Superior temporal gyrus (tissue), 1 donor: ENCODE data around the gene GINM1.

ENCODE experiments used
- DNase-seq: peaks from one replicate; pipeline ENCODE4 v3.0.0-alpha.2; 2016; ENCODE audit errors: extremely low spot score

The GINM1 gene, protein sequence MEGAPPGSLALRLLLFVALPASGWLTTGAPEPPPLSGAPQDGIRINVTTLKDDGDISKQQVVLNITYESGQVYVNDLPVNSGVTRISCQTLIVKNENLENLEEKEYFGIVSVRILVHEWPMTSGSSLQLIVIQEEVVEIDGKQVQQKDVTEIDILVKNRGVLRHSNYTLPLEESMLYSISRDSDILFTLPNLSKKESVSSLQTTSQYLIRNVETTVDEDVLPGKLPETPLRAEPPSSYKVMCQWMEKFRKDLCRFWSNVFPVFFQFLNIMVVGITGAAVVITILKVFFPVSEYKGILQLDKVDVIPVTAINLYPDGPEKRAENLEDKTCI

DNA sequence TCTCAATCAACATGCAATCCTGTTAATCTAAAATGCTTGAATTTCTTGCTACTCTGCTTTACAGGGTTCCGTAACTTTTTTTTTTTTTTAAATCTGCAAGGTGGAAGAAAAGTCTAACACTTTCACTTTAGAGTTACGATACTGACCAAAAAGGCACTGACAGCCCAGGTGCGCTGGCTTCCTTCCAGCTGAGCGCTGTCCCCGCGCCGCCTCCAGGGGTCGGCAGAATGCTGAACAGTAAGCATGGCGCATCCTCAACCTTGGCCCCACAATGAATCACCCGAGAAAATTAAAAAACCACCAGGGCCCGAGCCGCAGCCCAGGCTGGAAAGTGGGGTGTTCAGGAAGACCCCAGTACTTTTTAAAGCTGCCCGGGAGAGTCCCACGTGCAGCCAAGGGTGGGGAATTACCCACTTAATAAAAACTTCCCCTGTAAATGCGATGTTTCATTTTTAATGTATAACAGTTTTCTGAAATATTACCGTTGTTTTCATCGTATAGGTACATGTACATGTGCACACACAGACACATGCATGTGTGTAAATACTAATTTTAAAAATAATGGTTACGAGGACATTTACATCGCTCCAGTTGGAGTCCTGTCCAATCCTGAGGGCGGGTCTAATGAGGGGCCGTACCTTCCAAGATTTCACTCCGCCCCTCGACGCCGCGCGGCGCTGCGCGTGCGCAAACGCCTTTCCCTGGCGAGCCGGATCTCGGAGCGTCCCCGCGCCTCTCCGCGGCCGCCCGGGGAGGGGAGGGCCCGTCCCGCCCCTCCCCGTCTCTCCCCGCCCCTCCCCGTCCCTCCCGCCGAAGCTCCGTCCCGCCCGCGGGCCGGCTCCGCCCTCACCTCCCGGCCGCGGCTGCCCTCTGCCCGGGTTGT, at the start of gene GINM1:
Gene GINM1, plus strand, starts transcription at position 849 of the 883 bp plus-strand sequence. CDS start 40 bp downstream, outside the sequence.
- DNase-seq, result peak; percentile 97

DNA sequence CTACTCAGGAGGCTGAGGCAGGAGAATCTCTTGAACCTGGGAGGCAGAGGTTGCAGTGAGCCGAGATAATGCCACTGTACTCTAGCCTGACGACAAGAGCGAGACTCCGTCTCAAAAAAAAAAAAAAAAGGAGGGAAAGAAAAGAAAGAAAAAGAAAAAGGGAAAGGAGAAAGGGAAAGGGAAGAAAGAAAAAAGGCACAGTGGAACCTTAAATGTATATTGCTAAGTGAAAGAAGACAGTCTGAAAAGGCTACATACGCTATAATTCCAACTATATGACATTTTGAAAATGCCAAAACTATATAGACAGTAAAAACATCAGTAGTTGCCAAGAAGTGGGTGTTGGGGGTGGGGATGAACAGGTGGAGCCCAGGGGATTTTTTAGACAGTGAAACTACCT, 36.5 kb upstream of the GINM1 start:
- DNase-seq, result no peak

DNA sequence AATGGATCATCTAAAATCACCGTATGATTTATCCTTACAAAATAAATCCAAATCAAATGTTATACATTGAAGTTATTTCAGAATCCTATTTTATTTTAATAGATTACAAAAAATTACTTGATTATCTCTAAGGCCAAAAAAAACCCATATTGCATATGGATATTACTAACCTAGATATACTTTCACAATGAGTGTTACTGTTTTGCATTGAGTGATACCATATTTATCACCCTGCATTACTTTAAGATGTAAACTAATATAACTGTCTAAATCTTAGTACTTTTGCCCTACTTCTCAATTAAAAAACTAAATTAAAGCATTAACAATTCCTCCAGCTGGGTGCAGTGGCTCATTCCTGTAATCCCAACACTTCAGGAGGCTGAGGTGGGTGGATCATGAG, 31.4 kb upstream of the GINM1 start:
- DNase-seq, result no peak

DNA sequence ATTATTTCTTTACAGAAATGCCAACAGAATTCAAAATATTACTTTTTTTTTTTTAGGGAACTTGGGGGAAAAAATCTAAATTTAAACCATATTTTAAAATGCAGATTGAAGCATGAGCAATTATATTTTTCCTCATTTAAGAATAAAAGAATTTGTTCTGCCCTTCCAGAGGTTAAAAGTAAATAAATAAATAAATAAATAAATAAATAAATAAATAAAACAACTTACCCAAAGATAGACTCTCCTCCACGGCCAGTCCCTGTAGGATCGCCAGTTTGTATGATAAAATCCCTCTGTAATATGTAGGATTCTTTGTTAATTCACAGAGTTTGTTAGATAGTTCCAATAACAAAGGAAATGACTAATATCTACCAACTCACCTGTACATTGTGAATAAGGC, 25.0 kb upstream of the GINM1 start:
- no peak for DNase-seq

DNA sequence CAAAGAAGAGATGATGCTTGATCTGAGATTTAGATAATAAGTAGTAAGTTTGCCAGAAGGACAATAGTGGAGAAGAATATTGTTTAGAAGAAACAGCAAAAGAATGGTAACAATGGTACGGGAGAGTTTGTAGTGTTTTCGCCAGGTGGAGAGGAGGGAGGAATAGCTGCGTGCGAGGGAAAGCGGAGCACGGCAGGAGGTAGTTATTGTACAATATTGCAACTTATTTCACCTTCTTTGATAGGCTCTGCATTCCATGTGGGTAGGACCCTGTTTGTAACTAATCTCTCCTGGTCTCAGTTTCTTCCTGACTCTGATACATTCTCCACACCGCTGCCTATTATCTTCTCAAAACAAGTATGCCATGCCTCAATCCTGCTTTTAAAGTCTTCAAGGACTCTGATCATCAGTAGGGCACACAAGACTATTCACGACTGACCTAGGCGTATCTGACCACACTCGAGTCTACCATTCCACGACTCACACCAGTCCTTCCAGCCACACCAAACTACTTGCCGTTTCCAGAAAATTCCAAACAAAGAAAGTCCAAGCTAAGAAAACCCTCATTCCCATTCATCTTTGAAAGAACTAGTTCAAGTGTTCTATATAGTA, 21.4 kb upstream of the GINM1 start:
- no peak for DNase-seq

DNA sequence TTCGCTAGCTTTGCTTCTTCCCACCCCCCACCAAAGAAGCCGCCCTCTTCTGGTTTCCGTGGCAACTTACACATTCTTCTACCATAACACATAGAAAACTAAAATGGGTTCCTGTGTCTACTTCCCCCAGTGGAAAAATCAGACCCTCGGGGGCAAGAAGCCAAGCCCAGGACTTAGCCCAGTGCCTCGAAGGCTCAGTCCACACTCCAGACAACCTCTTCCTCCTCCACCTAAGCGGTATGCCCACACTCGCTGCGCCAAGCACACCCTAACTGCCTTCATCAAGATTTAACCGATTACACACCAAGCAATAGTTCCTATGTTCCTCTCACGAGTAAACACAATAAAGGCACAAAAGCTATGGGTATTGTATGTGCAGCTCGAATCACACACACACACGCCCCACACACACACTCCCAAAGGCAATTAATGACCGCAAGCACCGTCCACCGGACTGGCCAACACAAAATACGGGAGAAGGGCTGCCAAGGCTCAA, 20.9 kb upstream of the GINM1 start:
- DNase-seq, result peak; percentile 47

DNA sequence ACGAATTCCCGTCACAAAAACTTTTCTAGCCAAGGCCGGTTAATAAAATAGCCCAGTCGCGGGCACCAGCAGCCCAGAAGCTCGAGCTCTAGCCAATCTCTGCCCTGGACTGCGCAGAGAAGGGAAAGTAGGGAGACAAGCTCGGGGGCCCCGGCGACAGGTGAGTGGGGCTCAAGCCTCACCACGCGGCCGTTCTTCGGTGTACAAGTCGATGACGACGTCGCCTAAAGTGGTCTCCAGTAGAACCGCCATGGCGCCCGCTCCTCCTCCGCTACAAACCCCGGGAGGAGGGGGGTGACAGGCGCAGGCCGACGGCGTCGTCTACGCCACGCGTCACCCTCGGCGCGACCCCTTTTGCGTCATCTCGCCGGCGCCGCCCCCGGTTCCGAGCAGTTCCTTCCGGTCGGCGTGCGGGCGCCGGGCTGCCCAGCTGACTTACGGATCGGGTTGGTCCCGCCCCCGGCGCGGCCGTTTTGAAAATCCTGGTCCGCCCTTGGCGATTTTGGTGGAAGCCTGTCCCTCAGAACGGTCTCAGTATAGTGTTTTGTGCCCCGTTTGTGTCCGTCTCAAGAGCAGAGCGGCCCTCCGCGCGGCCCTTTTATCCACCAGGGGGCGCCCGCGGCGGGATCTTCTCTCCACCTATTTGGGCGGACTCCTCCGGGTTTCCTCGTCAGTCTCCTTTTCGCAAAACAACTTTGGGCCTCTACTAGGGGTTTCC, 20.3 kb upstream of the GINM1 start, which contains the start of gene PPIL4:
Gene PPIL4, minus strand, starts transcription at position 290 of the 718 bp plus-strand sequence. Its CDS starts 38 bp downstream, at position 252.
- DNase-seq, result peak; percentile 95

DNA sequence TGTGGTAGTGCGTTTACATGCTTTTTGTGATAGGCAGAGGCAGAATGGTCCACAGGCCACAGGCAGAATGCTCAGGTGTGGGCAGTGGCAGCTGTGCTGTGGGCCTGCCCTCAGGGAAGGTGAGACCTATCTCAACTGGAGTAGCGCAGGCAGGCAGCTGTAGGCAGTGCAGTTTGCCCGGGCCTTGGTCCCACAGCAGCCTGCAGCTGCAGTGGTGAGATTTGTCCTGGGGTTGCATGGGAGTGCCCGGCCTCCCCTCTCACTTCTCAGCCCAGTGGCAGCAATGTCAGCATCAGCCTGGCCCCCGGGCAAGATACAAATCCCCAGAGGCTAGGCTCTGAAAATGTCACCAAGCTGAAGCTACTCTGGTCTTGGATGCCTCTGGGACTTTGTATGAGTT, 14.3 kb upstream of the GINM1 start:
- DNase-seq, result no peak

DNA sequence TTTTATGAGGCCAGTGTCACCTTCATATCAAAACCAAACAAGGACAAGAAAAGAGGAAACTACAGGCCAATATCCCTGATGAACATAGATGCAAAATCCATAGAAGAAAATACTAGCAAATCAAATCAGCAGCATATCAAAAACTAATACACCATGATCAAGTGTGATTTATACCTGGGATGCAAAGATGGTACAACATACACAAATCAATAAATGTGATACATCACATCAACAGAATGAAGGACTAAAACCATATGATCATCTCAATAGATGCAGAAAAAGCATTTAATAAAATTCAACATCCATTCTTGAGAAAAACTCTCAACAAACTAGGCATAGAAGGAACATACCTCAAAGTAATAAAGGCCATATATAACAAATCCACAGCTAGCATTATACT, 8.1 kb upstream of the GINM1 start:
- DNase-seq, result no peak

DNA sequence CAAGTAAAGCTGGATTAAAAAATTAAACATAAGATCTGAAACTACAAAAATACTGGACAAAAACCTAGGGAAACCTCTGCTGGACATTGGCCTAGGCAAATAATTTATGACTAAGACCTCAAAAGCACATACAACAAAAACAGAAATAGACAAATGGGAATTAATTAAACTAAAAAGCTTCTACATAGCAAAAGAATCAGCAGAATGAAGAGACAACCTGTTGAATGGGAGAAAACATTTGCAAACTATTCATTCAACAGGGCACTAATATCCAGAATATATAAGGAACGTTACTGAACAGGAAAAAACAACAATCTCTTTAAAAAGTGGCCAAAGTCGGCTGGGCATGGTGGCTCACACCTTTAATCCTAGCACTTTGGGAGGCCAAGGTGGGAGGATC, 6.8 kb upstream of the GINM1 start:
- no peak for DNase-seq

DNA sequence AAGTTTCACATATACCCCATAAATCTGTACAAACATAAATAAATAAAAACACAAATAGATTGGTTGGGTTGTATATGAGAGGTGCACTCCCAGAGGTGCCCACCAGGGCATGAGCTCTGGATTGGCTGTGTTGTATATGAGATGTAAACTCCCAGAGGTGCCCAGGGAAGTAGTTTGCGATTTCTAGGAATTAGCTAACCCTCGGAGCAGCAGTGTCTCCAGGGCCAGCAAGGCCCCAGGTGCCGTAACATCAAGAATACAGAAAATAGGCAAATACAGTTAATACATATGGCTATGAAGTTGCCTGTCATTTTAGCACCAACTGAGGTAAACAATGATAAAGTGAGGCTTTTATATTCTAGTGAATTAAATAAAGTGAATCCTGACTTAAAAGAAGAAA, 5.4 kb upstream of the GINM1 start:
- DNase-seq, result no peak

DNA sequence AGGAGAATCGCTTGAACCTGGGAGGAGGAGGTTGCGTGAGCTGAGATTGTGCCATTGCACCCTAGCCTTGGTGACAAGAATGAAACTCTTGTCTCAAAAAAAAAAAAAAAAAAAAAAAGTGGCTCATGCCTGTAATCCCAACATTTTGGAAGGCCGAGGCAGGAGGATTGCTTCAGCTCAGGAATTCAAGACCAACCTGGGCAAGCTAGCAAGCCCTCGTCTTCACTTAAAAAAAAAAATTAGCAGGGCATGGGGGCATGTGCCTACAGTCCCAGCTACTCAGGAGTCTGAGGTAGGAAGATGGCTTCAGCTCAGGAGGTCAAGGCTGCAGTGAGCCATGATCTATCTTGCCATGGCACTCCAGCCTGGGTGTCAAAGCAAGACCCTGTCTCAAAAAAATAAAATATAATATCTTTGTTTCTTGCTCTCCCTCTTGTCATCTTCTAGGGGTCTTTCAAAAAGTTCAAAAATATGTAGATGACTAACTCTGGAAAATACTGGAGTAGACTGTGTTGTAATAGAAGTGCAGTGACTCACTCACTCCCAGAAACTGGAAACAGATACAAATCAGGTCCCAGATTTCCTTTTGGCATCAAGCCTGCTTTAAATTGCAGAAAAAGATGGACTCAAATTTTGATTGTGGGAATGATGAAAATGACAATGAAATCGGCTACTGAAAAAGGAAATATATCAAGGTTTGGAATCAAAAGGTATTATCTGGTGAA, 2.8 kb upstream of the GINM1 start:
- DNase-seq, result no peak

DNA sequence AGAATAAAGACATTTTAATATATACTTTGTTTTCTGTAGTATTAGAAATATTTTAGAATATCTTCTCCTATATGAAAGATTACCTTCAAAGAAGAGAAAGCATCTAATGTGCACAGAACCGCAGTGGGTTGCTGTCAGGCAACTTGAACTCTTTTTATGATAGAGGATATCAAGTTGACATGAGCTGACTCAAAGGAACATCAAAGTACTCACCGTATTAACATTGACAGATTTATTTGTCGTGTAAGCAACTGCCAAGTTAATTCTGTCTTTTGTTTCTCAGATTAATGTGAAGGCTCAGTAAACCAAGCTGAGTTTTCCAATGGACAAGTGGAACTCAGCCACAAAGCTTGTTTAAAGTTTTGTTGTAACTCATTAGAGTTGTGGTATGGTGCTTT, 2.2 kb upstream of the GINM1 start:
- DNase-seq, result no peak

DNA sequence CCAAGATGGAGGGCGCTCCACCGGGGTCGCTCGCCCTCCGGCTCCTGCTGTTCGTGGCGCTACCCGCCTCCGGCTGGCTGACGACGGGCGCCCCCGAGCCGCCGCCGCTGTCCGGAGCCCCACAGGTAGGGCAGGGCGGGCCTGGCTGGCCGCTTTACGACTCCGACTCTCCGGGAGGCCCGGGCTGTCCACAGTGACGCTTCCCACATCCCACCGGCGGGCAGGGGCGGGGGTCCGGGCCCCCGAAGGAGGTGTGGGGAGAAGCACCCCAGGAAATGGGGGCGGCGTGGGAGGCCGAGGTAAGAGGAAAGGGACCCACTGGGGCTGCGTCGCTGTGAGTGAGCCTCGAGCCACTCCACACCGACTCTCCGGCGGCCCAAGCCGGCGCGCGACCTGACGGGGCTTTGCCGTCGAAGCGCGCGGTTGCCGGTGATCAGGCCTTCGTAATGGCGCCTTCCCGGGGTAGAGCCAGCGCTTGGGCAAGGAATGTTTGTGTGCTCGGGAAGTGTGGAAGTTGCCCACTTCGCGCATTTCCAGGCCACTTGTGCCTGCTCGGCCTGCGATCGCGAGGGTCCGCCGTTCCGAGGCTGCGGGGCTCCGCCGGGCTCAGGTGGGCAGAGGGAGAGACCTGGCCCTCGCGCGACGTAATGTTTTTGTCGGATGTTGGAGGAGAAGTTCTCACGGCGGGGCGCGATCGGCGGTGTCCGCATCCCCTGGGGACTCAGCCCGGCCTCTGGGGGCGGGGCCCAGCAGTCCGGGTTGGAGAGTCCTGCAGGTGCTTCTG, 427 bp downstream of the GINM1 start:
- DNase-seq, result no peak

DNA sequence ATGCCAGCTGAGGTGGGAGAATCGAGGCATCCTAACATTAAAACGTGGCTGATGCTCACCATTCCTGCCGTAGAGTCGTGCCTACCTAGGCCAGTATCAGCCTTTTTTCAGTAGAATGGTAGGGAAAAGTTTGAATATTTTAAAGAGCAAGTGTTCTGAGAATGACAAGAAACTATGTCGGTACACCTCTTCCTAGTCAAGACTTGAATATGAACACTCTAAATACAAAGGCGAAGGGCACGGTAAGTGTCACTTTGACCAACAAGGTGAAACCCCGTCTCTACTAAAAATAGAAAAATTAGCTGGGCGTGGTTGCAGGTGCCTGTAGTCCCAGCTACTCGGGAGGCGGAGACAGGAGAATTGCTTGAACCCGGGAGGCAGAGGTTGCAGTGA, 1.0 kb downstream of the GINM1 start:
- DNase-seq, result no peak

DNA sequence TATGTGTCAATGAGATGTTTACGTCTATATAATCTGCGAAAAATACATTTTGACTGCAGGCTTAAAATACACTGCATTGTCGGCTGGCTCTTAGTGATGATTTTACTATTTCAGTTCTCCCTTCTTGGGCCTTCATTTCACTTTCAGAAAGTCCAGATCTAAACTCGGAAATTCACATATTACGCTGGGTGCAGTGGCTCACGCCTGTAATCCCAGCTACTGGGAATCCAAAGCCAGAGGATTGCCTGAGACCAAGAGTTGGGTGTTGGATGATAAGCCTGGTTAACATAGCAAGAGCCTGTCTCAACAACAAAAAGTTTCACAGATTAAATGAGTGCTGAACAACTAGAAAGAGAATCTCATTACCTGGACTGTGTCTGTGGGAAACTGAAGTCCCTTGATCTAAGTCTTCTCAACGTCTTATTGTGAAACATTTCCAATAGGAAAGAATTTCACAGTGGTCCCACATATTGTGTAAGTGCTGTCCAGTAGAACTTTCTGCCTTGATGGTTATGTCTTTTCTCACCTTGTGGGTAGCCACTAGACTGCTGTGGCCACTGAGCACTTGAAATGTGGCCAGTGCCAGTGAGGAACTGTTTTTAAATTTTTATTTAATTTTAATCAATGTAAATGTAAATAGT, 1.9 kb downstream of the GINM1 start:
- DNase-seq, result no peak

DNA sequence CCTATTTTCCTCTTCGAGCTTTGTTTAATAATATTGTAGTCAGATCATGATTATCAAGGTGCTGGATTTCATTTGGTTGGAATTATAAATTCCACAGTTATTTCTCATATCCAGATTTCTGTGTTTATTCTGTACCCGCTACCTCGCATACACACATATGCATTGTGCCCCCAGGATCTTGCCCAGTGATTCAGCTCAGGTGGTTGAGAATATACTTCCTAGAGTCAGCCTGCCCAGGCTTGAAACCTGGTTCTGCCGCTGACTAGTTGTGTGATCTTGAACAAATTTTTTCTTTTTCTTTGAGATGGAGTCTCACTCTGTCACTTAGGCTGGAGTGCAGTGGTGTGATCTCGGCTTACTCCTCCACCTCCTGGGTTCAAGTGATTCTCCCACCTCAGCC, 14.7 kb downstream of the GINM1 start:
- no peak for DNase-seq

DNA sequence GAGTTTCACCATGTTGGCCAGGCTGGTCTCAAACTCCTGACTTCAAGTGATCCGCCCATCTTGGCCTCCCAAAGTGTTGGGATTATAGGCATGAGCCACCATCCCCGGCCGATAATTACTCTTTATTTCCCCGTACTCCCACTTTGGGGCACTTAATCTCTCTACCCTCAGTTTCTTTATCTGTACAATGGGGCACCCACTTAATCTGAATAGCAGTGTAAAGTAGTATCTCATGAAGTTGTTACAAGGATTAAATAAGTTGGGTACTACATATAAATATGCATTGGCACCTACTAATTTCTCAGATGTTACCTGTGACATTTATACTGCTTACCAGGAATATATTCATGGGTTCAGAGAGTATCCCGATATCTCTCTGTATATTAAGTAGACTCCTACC, 15.2 kb downstream of the GINM1 start:
- DNase-seq, result no peak

DNA sequence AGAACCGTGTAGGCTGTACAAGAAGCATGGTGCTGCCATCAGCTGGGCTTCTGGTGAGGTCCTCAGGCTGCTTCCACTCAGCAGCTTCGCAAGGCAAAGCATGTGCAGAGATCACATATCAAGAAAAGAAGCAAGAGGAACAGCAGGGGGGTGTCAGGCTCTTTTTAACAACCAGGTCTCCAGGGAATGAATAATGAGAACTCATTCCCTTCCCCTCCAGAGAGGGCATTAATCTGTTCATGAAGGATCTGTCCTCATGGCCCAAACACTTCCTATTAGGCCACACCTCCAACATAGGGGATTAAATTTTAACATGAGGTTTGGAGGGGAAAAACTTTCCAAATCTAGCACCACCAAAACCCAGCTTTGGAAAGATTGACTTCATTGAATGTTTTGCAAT, 20.0 kb downstream of the GINM1 start:
- DNase-seq, result no peak

DNA sequence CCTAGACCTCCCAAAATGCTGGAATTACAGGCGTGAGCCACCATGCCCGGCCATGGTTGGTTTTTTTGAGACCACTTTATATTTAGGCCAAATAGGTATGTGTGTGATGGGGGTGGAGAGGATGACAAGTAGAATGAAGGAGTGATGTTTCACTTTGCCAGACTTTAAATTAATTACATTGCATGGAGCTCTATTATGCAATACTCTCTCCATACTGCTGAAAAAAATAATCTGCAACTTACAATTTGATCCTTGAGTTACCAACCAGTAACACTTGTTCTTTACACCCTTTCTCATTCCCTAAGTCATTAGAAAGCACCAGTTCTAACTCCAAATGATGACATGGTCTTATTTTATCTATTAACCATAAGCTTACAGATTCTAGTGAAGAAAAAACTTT, 26.8 kb downstream of the GINM1 start:
- no peak for DNase-seq
